GM18873 (cell line): ENCODE results near the gene TOMM20.
A peak's percentile ranks its signal among the peaks of the same experiment; 100 is the strongest.
"Not testable (repeated sequence)": the region's sequence is repeated elsewhere in the genome, so short reads cannot be mapped to it uniquely, and the experiment has no call there.

ENCODE experiments used
- ATAC-seq: cut with Tn5 transposase; IDR thresholded peaks from one replicate; pipeline ENCODE4 v1.9.1; 2021; ENCODE audit warnings: mild to moderate bottlenecking, moderate library complexity, moderate number of reproducible peaks; ENCODE audit not compliant: unreplicated experiment, low FRiP score

Gene TOMM20

GRCh38 chr1:235085411-235086117, 43.1 kb downstream of the TOMM20 start:
- ATAC-seq, result not testable (repeated sequence)

- ATAC-seq, result not testable (repeated sequence)
Observed at GRCh38 chr1:235080788-235081187, 47.8 kb downstream of the TOMM20 start.

GRCh38 chr1:235080297-235080657, 48.4 kb downstream of the TOMM20 start:
- ATAC-seq, result not testable (repeated sequence)

- ATAC-seq, result no peak
Observed at GRCh38 chr1:235079443-235080296, 49.0 kb downstream of the TOMM20 start.

- no peak for ATAC-seq
Observed at GRCh38 chr1:235078480-235079381, 49.9 kb downstream of the TOMM20 start.

- ATAC-seq, result peak; percentile 34
Observed at GRCh38 chr1:235077571-235078479, 50.8 kb downstream of the TOMM20 start.

GRCh38 chr1:235077163-235077540, 51.5 kb downstream of the TOMM20 start:
- no peak for ATAC-seq

GRCh38 chr1:235076504-235077162, 52.0 kb downstream of the TOMM20 start:
- no peak for ATAC-seq

- no peak for ATAC-seq
Observed at GRCh38 chr1:235075777-235076308, 52.8 kb downstream of the TOMM20 start.

GRCh38 chr1:235075048-235075776, 53.4 kb downstream of the TOMM20 start:
- ATAC-seq, result peak; percentile 60

GRCh38 chr1:235074523-235075047, 54.1 kb downstream of the TOMM20 start:
- peak; percentile 32 for ATAC-seq

- ATAC-seq, result no peak
Observed at GRCh38 chr1:235073968-235074522, 54.6 kb downstream of the TOMM20 start.

- no peak for ATAC-seq
Observed at GRCh38 chr1:235073331-235073967, 55.2 kb downstream of the TOMM20 start.

GRCh38 chr1:235072577-235072976, 56.1 kb downstream of the TOMM20 start:
- not testable (repeated sequence) for ATAC-seq

- ATAC-seq, result no peak
Observed at GRCh38 chr1:235072096-235072495, 56.5 kb downstream of the TOMM20 start.

- no peak for ATAC-seq
Observed at GRCh38 chr1:235070819-235071218, 57.8 kb downstream of the TOMM20 start.
